ENCODE data around the gene HRH3. TPM values are rescaled to one million over a fixed set of nuclear protein-coding genes. Genes with fewer than 3 reads are reported as not detected.
A peak's percentile ranks its signal among the peaks of the same experiment; 100 is the strongest.

HRH3 gene
- total RNA-seq, 1 donor from 2014 or later = not detected

- intact Hi-C loops (cut with DNase I) = no loop called here
- DNase-seq (ENCODE audit: missing footprints) (peak; percentile 33), ATAC-seq (no peak)
These were observed 29.3 kb downstream of the HRH3 start for GRCh38 chr20:62190639-62191411.

GRCh38 chr20:62186887-62187866, 32.9 kb downstream of the HRH3 start:
- DNase-seq (ENCODE audit: missing footprints) (peak; percentile 11), ATAC-seq (no peak)
- intact Hi-C loops (cut with DNase I) = loop anchor here (10.0 kb wide), 1 partner anchor 198 kb away; the partner anchor contains the start of gene RPS21

GRCh38 chr20:62186096-62186426, 34.0 kb downstream of the HRH3 start:
- ATAC-seq (no peak), DNase-seq (ENCODE audit: missing footprints) (no peak)
- intact Hi-C loops (cut with DNase I) = loop anchor here (10.0 kb wide), 1 partner anchor 199 kb away; the partner anchor contains the start of gene RPS21

- ATAC-seq = no peak
- intact Hi-C loops (cut with DNase I) = loop anchor here (5.0 to 10.0 kb wide), 3 partner anchors 41 to 201 kb away; partner anchors contain the start of genes PSMA7, RPS21 and SS18L1
- peak; percentile 23 for DNase-seq (ENCODE audit: missing footprints)
These were observed 36.5 kb downstream of the HRH3 start for GRCh38 chr20:62183426-62184142.

- DNase-seq (ENCODE audit: missing footprints) (peak; percentile 96), ATAC-seq (peak; percentile 97)
- intact Hi-C loops (cut with DNase I) = loop anchor here (5.0 to 10.0 kb wide), 3 partner anchors 40 to 202 kb away; partner anchors contain the start of genes PSMA7, RPS21 and SS18L1
These were observed 37.3 kb downstream of the HRH3 start, which contains the start of gene MTG2 for GRCh38 chr20:62182469-62183425. TSS of gene MTG2 (plus strand) at chr20:62183028. CDS start at chr20:62193421, 10,393 bp downstream.

- intact Hi-C loops (cut with DNase I) = loop anchor here (2.0 to 10.0 kb wide), 4 partner anchors 39 to 203 kb away; partner anchors contain the start of genes HRH3, PSMA7, RPS21 and SS18L1
- no peak for ATAC-seq
These were observed 38.3 kb downstream of the HRH3 start for GRCh38 chr20:62181808-62182207.

GRCh38 chr20:62179162-62179504, 40.9 kb downstream of the HRH3 start:
- intact Hi-C loops (cut with DNase I) = no loop called here
- ATAC-seq (no peak), DNase-seq (ENCODE audit: missing footprints) (peak; percentile 65)

More at GRCh38 chr20:62181808-62182207, 38.3 kb downstream of the HRH3 start:
- no peak for DNase-seq (ENCODE audit: missing footprints)

- DNase-seq (ENCODE audit: missing footprints) (peak; percentile 11), ATAC-seq (no peak)
These were observed 41.5 kb downstream of the HRH3 start for GRCh38 chr20:62178316-62179161.

GRCh38 chr20:62177307-62177706, 42.8 kb downstream of the HRH3 start:
- ATAC-seq = no peak
- DNase-seq (ENCODE audit: missing footprints) = no peak
- intact Hi-C loops (cut with DNase I) = no loop called here

More at GRCh38 chr20:62178316-62179161, 41.5 kb downstream of the HRH3 start:
- intact Hi-C loops (cut with DNase I) = no loop called here

- DNase-seq (ENCODE audit: missing footprints) (peak; percentile 21), ATAC-seq (no peak)
- intact Hi-C loops (cut with DNase I) = no loop called here
These were observed 43.2 kb downstream of the HRH3 start for GRCh38 chr20:62176866-62177265.

GRCh38 chr20:62175711-62176110, 44.4 kb downstream of the HRH3 start:
- DNase-seq (ENCODE audit: missing footprints) (peak; percentile 13), ATAC-seq (no peak)
- intact Hi-C loops (cut with DNase I) = no loop called here

- DNase-seq (ENCODE audit: missing footprints) = peak; percentile 57
These were observed 45.0 kb downstream of the HRH3 start for GRCh38 chr20:62174870-62175624.

GRCh38 chr20:62174021-62174804, 45.9 kb downstream of the HRH3 start:
- DNase-seq (ENCODE audit: missing footprints) (peak; percentile 17), ATAC-seq (no peak)
- intact Hi-C loops (cut with DNase I) = no loop called here

More at GRCh38 chr20:62174870-62175624, 45.0 kb downstream of the HRH3 start:
- intact Hi-C loops (cut with DNase I) = no loop called here
- no peak for ATAC-seq

- DNase-seq (ENCODE audit: missing footprints) (no peak), ATAC-seq (no peak)
- intact Hi-C loops (cut with DNase I) = no loop called here
These were observed 47.4 kb downstream of the HRH3 start for GRCh38 chr20:62172666-62173065.

GRCh38 chr20:62171245-62171644, 48.8 kb downstream of the HRH3 start:
- DNase-seq (ENCODE audit: missing footprints) (no peak), ATAC-seq (no peak)
- intact Hi-C loops (cut with DNase I) = no loop called here

All from Right ventricle myocardium inferior (tissue), 1 donor.